ENCODE measurements around the gene TSG101. TPM values are rescaled to one million over a fixed set of nuclear protein-coding genes. Genes with fewer than 3 reads are reported as not detected.

The TSG101 gene
- total RNA-seq, 2 experiments from 2014 or later = 23.5 to 30.1 TPM

DNA sequence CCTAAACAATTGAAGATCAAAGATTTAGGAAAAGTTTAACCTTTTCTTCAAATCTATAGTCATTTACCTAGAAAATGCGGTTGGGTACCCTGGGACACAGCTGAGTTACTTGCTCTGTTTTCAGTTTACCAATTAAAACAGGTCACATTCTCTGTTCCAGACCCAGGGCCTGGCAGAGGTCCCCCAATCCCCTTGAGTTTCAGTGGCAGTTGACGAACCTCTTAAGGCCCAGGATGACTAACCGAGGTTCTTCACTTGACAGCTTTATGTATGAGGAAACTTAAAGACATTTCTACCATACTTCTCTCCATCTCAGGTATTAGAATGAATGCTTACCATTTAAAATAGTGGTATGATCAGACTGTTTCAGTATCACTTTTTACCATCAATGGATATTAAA, 54.7 kb downstream of the TSG101 start:
- Histone ChIP-seq H3K4me1 (ENCODE audit: insufficient read depth, low read length) (no peaks in the 10 kb centered on the region), H3K36me3 (ENCODE audit: insufficient read depth, low read length) (peaks cover 18% of the 10 kb centered on the region), H3K9me3 (ENCODE audit: control insufficient read depth in 1 of 2, insufficient read depth in 1 of 2, low read length in 2 of 2) (no peaks in the 10 kb centered on the region), H3K4me3 (ENCODE audit: low read length) (no peak overlapping the region), H3K27me3 (ENCODE audit: control insufficient read depth in 1 of 2, insufficient read depth in 2 of 2, low read length in 2 of 2) (no peaks in the 10 kb centered on the region), H3K27ac (ENCODE audit: low read depth in 1 of 2, low read length in 2 of 2) (no peak overlapping the region)
- Mint-ChIP-seq H3K36me3 (ENCODE audit: low read depth) (peaks cover 21% of the 10 kb centered on the region), H3K27me3 (no peaks in the 10 kb centered on the region), H3K4me3 (no peak overlapping the region), H3K4me1 (ENCODE audit: low read depth) (no peaks in the 10 kb centered on the region), H3K9me3 (no peaks in the 10 kb centered on the region), H3K27ac (no peak overlapping the region)
- ATAC-seq (ENCODE audit: poor library complexity) (no peak), DNase-seq (no peak)
- TF ChIP-seq, protein P1, sequence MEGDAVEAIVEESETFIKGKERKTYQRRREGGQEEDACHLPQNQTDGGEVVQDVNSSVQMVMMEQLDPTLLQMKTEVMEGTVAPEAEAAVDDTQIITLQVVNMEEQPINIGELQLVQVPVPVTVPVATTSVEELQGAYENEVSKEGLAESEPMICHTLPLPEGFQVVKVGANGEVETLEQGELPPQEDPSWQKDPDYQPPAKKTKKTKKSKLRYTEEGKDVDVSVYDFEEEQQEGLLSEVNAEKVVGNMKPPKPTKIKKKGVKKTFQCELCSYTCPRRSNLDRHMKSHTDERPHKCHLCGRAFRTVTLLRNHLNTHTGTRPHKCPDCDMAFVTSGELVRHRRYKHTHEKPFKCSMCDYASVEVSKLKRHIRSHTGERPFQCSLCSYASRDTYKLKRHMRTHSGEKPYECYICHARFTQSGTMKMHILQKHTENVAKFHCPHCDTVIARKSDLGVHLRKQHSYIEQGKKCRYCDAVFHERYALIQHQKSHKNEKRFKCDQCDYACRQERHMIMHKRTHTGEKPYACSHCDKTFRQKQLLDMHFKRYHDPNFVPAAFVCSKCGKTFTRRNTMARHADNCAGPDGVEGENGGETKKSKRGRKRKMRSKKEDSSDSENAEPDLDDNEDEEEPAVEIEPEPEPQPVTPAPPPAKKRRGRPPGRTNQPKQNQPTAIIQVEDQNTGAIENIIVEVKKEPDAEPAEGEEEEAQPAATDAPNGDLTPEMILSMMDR (IDR thresholded peaks at IDR 0.05) = no peak
- intact Hi-C loops (cut with DNase I, micrococcal nuclease) = no loop called here
- POLR2A ChIA-PET = interaction anchor here (0.7 kb wide), 1 partner anchor 16 kb away, joined by 3 read pairs; no protein-coding TSS in a partner anchor
- CTCF ChIA-PET = no interaction called here

DNA sequence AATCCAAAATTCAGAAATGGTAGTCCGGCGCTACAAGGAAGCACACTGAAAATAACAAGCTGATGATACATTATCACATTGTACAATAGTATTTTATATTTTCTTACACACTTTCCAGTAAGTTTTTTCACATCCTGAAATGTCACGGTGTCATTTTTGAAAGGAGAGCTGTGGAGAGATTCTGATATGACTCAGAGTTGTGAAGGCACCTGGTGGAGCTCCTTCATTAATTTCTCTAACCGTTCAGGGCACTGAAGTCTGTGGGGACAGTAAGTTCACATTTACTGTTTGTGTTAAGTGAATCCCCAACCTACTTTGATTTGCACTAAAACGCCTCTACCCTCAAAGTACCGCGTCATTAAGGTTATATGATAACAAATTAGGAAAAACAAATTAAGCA, 57.8 kb downstream of the TSG101 start:
- Histone ChIP-seq H3K36me3 (ENCODE audit: insufficient read depth, low read length) (no peaks in the 10 kb centered on the region), H3K4me3 (ENCODE audit: low read length) (no peak overlapping the region), H3K4me1 (ENCODE audit: insufficient read depth, low read length) (no peaks in the 10 kb centered on the region), H3K27me3 (ENCODE audit: control insufficient read depth in 1 of 2, insufficient read depth in 2 of 2, low read length in 2 of 2) (no peaks in the 10 kb centered on the region), H3K27ac (ENCODE audit: low read depth in 1 of 2, low read length in 2 of 2) (no peak overlapping the region), H3K9me3 (ENCODE audit: control insufficient read depth in 1 of 2, insufficient read depth in 1 of 2, low read length in 2 of 2) (no peaks in the 10 kb centered on the region)
- intact Hi-C loops (cut with DNase I, micrococcal nuclease) = no loop called here
- ChIA-PET POLR2A (interaction anchor here (1.1 kb wide), 1 partner anchor 57 kb away, joined by 3 read pairs; no protein-coding TSS in a partner anchor), CTCF (interaction anchor here (0.5 kb wide), 1 partner anchor 46 kb away, joined by 3 read pairs; no protein-coding TSS in a partner anchor)
- no peak overlapping the region for H3K27ac Mint-ChIP-seq
- H3K4me3 Mint-ChIP-seq = no peak overlapping the region
- no peaks in the 10 kb centered on the region for H3K27me3 Mint-ChIP-seq
- no peaks in the 10 kb centered on the region for H3K4me1 Mint-ChIP-seq (ENCODE audit: low read depth)
- TF ChIP-seq, protein P1 (IDR thresholded peaks at IDR 0.05) = no peak
- no peaks in the 10 kb centered on the region for H3K36me3 Mint-ChIP-seq (ENCODE audit: low read depth)
- DNase-seq (no peak), ATAC-seq (ENCODE audit: poor library complexity) (no peak)
- no peaks in the 10 kb centered on the region for H3K9me3 Mint-ChIP-seq

DNA sequence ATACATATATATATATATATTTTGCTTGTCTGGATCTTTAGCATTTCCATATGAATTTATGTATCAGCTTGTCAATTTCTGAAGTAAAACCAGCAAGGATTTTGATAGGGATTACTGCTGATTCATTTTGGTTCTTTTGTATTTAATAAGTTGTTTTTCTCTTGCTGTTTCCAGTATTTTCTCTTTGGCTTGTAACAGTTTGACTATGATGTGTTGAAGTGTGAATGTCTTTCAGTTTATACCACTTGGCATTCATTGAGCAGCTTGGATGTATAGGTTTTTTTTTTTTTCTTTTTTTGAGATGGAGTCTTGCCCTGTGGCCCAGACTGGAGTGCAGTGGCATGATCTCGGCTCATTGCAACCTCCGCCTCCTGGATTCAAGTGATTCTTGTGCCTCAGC, 58.7 kb downstream of the TSG101 start:
- no peak for DNase-seq
- H3K9me3 ChIP-seq (ENCODE audit: control insufficient read depth in 1 of 2, insufficient read depth in 1 of 2, low read length in 2 of 2) = no peaks in the 10 kb centered on the region
- H3K27ac ChIP-seq (ENCODE audit: low read depth in 1 of 2, low read length in 2 of 2) = no peak overlapping the region
- ATAC-seq (ENCODE audit: poor library complexity) = no peak
- H3K4me3 ChIP-seq (ENCODE audit: low read length) = no peak overlapping the region
- TF ChIP-seq, protein P1 (IDR thresholded peaks at IDR 0.05) = no peak
- ChIA-PET POLR2A (no interaction called here), CTCF (no interaction called here)
- Mint-ChIP-seq H3K4me1 (ENCODE audit: low read depth) (no peaks in the 10 kb centered on the region), H3K4me3 (no peak overlapping the region), H3K9me3 (no peaks in the 10 kb centered on the region), H3K27me3 (no peaks in the 10 kb centered on the region), H3K27ac (no peak overlapping the region), H3K36me3 (ENCODE audit: low read depth) (no peaks in the 10 kb centered on the region)
- intact Hi-C loops (cut with DNase I, micrococcal nuclease) = no loop called here
- H3K27me3 ChIP-seq (ENCODE audit: control insufficient read depth in 1 of 2, insufficient read depth in 2 of 2, low read length in 2 of 2) = no peaks in the 10 kb centered on the region
- no peaks in the 10 kb centered on the region for H3K4me1 ChIP-seq (ENCODE audit: insufficient read depth, low read length)
- no peaks in the 10 kb centered on the region for H3K36me3 ChIP-seq (ENCODE audit: insufficient read depth, low read length)

Measured in CD4-positive, alpha-beta T cell (primary cell).